K562 treated with DMSO at 1 percent for 48 hours (cell line): Measurements from ENCODE around the gene LACTB. TPM values are rescaled to one million over a fixed set of nuclear protein-coding genes. Genes with fewer than 3 reads are reported as not detected.

Experiments used
- total RNA-seq: library from RNA; unstranded; fragments of 300-600 nt; gene quantifications from 2 replicates; pipeline ENCODE4 v1.2.3, GENCODE V29; 2022; ENCODE audit warnings: low replicate concordance; ENCODE audit errors: extremely low read depth

The LACTB gene, protein sequence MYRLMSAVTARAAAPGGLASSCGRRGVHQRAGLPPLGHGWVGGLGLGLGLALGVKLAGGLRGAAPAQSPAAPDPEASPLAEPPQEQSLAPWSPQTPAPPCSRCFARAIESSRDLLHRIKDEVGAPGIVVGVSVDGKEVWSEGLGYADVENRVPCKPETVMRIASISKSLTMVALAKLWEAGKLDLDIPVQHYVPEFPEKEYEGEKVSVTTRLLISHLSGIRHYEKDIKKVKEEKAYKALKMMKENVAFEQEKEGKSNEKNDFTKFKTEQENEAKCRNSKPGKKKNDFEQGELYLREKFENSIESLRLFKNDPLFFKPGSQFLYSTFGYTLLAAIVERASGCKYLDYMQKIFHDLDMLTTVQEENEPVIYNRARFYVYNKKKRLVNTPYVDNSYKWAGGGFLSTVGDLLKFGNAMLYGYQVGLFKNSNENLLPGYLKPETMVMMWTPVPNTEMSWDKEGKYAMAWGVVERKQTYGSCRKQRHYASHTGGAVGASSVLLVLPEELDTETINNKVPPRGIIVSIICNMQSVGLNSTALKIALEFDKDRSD
- total RNA-seq, result not detected in 2 replicates

DNA sequence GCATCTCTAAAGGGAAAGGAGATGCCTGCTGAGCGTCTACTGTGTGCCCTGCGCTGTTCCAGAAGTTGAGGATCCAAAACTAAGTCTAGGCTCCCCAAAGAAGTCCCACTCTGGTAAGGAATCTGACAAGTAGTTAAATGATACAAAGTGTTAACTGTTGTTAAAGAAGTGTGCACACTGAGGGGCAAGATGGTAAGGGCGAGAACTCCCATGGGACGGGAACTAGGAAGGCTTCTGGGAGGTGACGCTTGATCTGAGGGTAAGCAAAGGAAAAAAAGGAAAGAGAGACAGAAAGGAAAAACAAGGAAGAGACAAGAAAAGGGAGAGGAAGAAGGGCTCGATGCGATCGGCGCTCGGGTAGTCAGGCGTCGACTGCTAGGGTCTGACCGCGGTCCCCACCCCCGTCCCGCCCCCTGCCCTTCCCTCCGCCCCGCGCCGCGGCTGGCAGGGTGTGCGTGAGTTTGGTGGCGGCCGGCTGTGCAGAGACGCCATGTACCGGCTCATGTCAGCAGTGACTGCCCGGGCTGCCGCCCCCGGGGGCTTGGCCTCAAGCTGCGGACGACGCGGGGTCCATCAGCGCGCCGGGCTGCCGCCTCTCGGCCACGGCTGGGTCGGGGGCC, at the start of gene LACTB:
TSS of gene LACTB (plus strand) at position 480 of the 620 bp plus-strand sequence. CDS start at position 491, 11 bp downstream.

DNA sequence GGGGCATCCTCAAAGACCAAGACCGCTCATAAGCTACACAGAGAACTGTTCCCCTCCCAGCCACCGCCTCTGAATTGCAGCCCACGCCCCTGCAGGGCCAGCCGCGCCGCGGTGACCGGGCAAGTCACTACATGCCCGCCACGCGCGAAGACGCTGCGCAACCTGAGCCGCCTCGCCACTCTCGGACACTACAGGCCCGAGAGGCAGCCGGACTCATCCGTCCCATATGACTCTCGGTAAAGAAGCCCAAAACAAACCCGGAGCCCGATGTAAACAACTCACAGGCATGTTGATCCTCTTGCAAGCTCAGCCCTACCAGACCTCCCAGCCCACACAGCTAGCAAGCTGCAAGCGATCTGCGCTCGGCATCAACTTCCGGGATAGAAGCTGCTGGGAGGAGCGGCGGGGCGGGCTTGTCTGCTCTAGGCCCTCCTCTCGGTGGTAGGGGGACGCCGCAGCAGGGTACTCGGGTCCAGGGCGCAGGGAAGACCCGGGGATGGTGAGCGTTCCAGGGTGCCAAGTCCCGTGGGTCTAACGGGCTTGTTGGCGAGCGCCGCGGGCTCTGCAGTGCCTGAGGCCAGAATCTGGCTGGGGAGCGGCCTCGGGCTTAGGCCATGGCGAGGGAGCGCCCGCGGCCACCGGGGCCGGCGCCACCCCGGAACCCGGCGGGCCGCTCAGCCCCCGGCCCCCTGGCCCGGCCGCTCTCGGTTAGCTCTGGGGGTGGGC, 35.6 kb downstream of the LACTB start, which contains the start of gene RPS27L:
TSS of gene RPS27L (minus strand) at position 360 of the 726 bp plus-strand sequence. CDS start at position 288, 72 bp downstream.

DNA sequence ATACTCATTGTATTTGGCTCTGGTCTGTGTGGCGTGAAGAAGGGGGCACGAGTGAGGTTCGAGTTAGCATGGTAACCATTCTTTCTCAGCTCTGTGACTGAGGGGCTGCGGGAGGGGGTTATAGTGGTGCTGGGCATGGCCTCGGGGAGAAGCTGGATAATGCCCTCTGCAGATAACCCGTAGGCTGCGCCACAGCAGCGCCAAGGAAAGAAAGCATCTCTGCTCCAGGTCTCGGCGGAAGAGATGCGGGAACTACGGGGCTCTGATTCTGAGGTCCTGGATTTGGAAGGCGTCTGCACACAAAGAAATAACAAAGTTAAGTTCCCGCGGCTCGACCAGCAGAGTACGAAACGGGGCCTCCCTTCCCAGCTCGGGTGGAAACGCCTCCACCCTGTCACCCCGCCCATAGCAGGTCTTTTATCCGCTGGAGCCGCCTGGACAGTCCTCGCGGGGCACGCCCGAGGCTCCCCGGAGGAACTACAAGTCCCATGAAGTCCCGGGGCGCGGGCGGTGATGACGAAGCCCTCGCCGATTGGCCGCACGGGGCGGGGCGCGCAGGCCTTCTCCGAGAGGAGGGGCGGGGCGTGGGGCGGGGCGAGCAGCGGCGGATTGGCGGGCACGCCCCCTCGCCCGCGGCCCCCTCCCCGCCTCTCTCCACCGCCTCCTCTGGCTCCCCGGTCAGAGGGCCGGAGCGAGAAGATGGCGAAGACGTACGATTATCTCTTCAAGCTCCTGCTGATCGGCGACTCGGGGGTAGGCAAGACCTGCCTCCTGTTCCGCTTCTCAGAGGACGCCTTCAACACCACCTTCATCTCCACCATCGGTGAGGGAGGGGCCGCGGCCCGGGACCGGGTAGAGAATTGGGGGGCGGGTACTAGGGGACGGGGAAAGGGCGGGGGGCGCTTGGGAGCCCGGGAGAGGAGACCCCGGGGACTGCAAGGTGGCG, 67.5 kb downstream of the LACTB start, which contains the start of gene RAB8B:
TSS of gene RAB8B (plus strand) at position 681 of the 946 bp plus-strand sequence. CDS start at position 700, 19 bp downstream.

Other genes with a start within 250 kb of the LACTB start
- not detected in 2 replicates for gene TPM1, start 79.1 kb upstream of the LACTB start, total RNA-seq
- gene RPS27L, start 35.6 kb downstream of the LACTB start, total RNA-seq, result not detected in 2 replicates
- gene RAB8B, start 67.7 kb downstream of the LACTB start, total RNA-seq, result not detected in 2 replicates
- not detected in 2 replicates for gene APH1B, start 155.7 kb downstream of the LACTB start, total RNA-seq